Measurements from ENCODE around the gene IFITM5.
"Not testable (repeated sequence)": the region's sequence is repeated elsewhere in the genome, so short reads cannot be mapped to it uniquely, and the experiment has no call there.

Gene IFITM5

GRCh38 chr11:299081-299891 lies at the start of gene IFITM5:
TSS of gene IFITM5 (minus strand) at chr11:299526. CDS start at chr11:299490, 36 bp downstream.
- no peak for DNase-seq

GRCh38 chr11:346529-346928 lies 47.2 kb upstream of the IFITM5 start:
- DNase-seq = no peak

GRCh38 chr11:344836-345578 lies 45.7 kb upstream of the IFITM5 start:
- DNase-seq = no peak

- no peak for DNase-seq
Observed at GRCh38 chr11:342328-342727, 43.0 kb upstream of the IFITM5 start.

GRCh38 chr11:340539-341512 lies 41.5 kb upstream of the IFITM5 start:
- no peak for DNase-seq

- no peak for DNase-seq
Observed at GRCh38 chr11:339963-340362, 40.6 kb upstream of the IFITM5 start.

- no peak for DNase-seq
Observed at GRCh38 chr11:337711-338110, 38.4 kb upstream of the IFITM5 start.

GRCh38 chr11:336659-337198 lies 37.4 kb upstream of the IFITM5 start:
- DNase-seq = no peak

GRCh38 chr11:335779-336658 lies 36.7 kb upstream of the IFITM5 start:
- no peak for DNase-seq

GRCh38 chr11:334264-334994 lies 35.1 kb upstream of the IFITM5 start:
- no peak for DNase-seq

GRCh38 chr11:333616-334263 lies 34.4 kb upstream of the IFITM5 start:
- not testable (repeated sequence) for DNase-seq

GRCh38 chr11:332651-333480 lies 33.5 kb upstream of the IFITM5 start:
- DNase-seq = no peak

- DNase-seq = no peak
Observed at GRCh38 chr11:331358-332060, 32.2 kb upstream of the IFITM5 start.

GRCh38 chr11:330694-331357 lies 31.5 kb upstream of the IFITM5 start:
- no peak for DNase-seq

GRCh38 chr11:330307-330693 lies 31.0 kb upstream of the IFITM5 start:
- no peak for DNase-seq

GRCh38 chr11:329886-330253 lies 30.5 kb upstream of the IFITM5 start:
- DNase-seq = no peak

- DNase-seq = not testable (repeated sequence)
Observed at GRCh38 chr11:328516-329100, 29.3 kb upstream of the IFITM5 start.

GRCh38 chr11:328012-328411 lies 28.7 kb upstream of the IFITM5 start:
- no peak for DNase-seq

Data from CD4-positive, alpha-beta T cell treated with Interleukin-21 for 1 hour (primary cell).